Neural crest cell (in vitro differentiated cells): ENCODE results near the gene CFTR. TPM values are rescaled to one million over a fixed set of nuclear protein-coding genes. Genes with fewer than 3 reads are reported as not detected.

Source experiments
- total RNA-seq: library from RNA; stranded (reverse); gene quantifications from 2 replicates; pipeline ENCODE4 v1.2.1, GENCODE V29; 2021

CFTR gene
- total RNA-seq, 1 donor from 2014 or later = not detected

Other genes starting within 250 kb of the CFTR start
- not detected in 2 replicates for gene WNT2, start 157.0 kb upstream of the CFTR start, total RNA-seq
- gene ASZ1, start 52.5 kb upstream of the CFTR start, total RNA-seq = not detected in 2 replicates